ENCODE measurements around the gene SH3RF3. TPM values are rescaled to one million over a fixed set of nuclear protein-coding genes. Genes with fewer than 3 reads are reported as not detected.

Gene SH3RF3
- total RNA-seq, 4 donors from 2014 or later = 2.4 to 5.5 (median 2.9) TPM

DNA sequence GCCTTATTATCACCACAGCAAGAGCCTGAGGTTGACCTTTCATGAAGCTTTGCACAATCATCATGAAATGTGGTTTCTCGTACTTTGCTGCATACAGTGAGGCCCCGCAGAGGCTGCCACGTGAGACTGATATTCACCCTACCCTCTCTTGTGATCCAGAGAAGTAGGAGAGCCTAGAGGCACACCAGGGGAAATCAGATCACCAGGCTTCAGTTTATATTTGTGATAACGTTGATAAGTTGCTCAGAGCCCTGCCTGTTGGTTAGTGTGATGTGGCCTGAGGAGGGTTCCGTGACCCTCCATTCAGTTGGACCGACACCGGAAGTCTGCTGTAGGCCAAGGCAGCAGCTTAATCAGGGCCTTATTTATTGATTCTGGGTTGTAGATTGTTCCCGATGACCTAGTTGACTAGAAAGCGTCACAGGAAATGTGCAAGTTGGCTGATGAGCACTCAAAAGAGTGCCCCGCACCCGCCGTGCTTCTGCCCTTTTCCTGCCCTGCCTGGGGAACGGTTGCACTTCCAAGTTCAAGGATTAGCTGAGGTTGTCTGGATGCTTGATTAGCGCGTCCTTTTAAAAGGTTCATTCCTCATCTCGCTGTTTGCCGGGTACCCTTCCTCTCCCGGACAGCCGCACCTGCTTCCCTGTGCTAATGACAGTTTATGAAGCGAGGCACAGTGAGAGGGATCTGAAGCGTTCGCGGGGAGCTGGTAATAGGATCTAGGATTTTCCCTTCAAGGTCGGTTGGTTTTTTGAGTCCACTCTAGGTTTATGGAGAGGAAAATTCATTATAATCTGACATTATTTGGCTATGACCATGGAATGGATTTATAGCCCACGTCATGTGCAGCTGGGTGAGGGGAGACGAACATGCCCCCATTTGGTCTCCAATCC is 146.4 kb downstream of the SH3RF3 start:
- Histone ChIP-seq H3K4me3 (no peak overlapping the region), H3K4me1 (peaks cover 11 to 27% (median 15%) of the 10 kb centered on the region in 3 donors), H3K27me3 (no peaks in the 10 kb centered on the region), H3K36me3 (no peaks in the 10 kb centered on the region), H3K9me3 (no peaks in the 10 kb centered on the region), H3K27ac (peak overlapping the region in 1 of 4 donors; percentile 1)
- TF ChIP-seq, protein P1, sequence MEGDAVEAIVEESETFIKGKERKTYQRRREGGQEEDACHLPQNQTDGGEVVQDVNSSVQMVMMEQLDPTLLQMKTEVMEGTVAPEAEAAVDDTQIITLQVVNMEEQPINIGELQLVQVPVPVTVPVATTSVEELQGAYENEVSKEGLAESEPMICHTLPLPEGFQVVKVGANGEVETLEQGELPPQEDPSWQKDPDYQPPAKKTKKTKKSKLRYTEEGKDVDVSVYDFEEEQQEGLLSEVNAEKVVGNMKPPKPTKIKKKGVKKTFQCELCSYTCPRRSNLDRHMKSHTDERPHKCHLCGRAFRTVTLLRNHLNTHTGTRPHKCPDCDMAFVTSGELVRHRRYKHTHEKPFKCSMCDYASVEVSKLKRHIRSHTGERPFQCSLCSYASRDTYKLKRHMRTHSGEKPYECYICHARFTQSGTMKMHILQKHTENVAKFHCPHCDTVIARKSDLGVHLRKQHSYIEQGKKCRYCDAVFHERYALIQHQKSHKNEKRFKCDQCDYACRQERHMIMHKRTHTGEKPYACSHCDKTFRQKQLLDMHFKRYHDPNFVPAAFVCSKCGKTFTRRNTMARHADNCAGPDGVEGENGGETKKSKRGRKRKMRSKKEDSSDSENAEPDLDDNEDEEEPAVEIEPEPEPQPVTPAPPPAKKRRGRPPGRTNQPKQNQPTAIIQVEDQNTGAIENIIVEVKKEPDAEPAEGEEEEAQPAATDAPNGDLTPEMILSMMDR (IDR thresholded peaks at IDR 0.05) = no peak
- TF ChIP-seq POLR2A (IDR thresholded peaks at IDR 0.05) = no peak
- intact Hi-C loops (cut with DNase I) = no loop called here
- 80 to 87% methylated on average over 23 to 26 of the region's 26 CpGs for WGBS, 2 donors
- DNase-seq = no peak

DNA sequence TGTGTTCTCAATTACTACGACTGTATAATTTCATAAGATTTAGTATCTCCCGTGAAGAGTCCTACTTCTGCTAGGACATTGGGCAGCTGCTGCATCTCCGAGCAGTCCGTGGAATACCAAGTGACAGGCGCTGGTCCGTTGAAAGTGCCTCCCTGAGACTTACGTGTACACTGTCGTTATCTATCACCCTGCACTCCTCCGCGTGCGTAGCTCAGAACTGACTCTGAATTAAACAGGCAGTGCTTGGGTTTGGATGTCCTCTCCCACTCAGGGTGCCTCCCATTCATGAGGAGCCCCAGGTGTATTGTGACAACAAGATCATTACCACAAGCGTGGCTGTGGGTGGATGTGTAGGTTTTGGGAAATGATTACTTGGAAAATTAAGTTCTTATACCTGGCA is 148.4 kb downstream of the SH3RF3 start:
- no peaks in the 10 kb centered on the region for H3K36me3 ChIP-seq
- 82 to 88% methylated on average over 12 of the region's 12 CpGs for WGBS, 2 donors
- H3K9me3 ChIP-seq = no peaks in the 10 kb centered on the region
- H3K27ac ChIP-seq = no peak overlapping the region
- intact Hi-C loops (cut with DNase I) = no loop called here
- no peak overlapping the region for H3K4me3 ChIP-seq
- DNase-seq = no peak
- no peaks in the 10 kb centered on the region for H3K27me3 ChIP-seq
- TF ChIP-seq POLR2A (IDR thresholded peaks at IDR 0.05) = no peak
- TF ChIP-seq, protein P1 (IDR thresholded peaks at IDR 0.05) = no peak
- peaks cover 0 to 15% (median 3%) of the 10 kb centered on the region in 3 donors for H3K4me1 ChIP-seq

DNA sequence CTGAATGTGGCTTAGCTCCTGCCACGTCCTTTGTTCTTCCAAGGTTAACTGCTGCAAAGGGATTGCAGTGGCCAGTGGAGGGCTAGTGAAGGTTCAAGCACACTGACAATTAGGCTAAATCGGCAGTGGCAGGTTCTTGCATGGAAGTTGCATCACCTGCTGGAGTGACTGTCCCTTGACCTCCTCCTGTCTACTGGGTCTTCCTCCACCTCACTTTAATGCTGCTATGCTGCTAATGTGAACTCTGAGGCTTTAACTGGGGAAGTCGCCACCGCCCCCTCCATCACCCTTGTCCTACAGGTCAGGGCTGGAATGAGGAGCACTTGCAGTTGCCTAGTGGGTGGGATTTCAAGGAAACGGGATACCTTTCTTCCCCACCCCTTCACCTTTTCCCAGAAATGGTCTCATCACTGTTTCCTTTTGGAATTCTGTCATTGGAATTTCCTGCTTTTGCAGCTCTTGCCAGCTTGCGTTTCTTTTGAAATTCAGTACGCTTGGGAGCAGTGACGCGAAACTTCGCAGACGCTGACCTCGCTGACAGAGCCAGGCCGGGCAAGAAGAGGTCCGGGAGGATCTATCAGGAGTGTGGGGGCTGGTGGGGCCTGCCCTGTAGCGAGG is 150.3 kb downstream of the SH3RF3 start:
- H3K36me3 ChIP-seq = no peaks in the 10 kb centered on the region
- H3K27me3 ChIP-seq = no peaks in the 10 kb centered on the region
- H3K4me1 ChIP-seq = peaks cover 2 to 26% (median 10%) of the 10 kb centered on the region in 3 donors
- WGBS, 2 donors = 73 to 76% methylated on average over 7 to 14 of the region's 15 CpGs
- DNase-seq = no peak
- H3K4me3 ChIP-seq = no peak overlapping the region
- intact Hi-C loops (cut with DNase I) = no loop called here
- no peak overlapping the region for H3K27ac ChIP-seq
- H3K9me3 ChIP-seq = no peaks in the 10 kb centered on the region
- TF ChIP-seq, protein P1 (IDR thresholded peaks at IDR 0.05) = no peak
- TF ChIP-seq POLR2A (IDR thresholded peaks at IDR 0.05) = no peak

DNA sequence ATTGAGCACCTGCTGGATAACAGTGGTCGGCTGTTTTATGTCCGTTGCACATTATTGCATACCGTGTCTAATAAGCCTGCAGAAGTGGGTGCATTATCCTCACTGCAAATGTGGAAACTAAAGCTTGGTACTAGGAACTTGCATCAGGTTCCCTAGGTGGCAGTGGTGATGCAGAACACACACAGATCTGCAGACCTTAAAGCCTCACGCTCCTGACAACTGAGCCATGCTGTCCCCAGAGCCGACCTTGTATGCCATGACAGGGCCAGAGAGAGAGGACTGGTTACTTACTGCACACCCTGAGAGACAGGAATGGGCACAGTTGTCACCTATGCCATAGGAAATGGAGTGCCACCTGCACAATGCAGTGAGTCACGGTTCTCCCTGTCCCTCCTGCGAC is 151.8 kb downstream of the SH3RF3 start:
- WGBS, 2 donors = 92 to 100% methylated on average over 3 to 5 of the region's 7 CpGs
- intact Hi-C loops (cut with DNase I) = no loop called here
- H3K27ac ChIP-seq = no peak overlapping the region
- no peaks in the 10 kb centered on the region for H3K9me3 ChIP-seq
- DNase-seq = no peak
- no peaks in the 10 kb centered on the region for H3K27me3 ChIP-seq
- H3K4me1 ChIP-seq = peaks cover 16 to 41% (median 24%) of the 10 kb centered on the region in 3 donors
- H3K36me3 ChIP-seq = no peaks in the 10 kb centered on the region
- no peak for TF ChIP-seq POLR2A (IDR thresholded peaks at IDR 0.05)
- TF ChIP-seq, protein P1 (IDR thresholded peaks at IDR 0.05) = peak in 1 of 6 experiments; percentile 3
- H3K4me3 ChIP-seq = no peak overlapping the region

DNA sequence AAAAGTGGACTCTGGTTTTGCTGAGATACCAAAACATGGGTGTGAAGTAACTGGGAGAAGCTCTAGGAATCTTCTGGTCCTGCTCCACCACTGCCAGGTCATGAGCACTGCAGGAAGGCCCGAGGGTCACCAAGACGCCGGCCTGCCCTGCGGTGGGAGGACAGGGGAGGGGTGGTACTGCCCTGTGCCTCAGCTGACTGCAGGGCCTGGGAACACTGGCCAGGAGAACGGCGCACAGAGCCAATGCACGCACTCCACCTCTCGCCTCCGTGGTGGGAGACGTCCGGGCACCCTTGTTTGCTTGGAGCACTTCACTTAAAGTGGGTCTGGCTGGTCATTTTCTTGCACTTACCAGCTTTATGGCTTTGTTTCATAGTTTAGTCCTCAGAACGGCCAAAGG is 153.4 kb downstream of the SH3RF3 start:
- DNase-seq = no peak
- H3K4me3 ChIP-seq = no peak overlapping the region
- no peaks in the 10 kb centered on the region for H3K27me3 ChIP-seq
- 98% methylated on average over 7 to 11 of the region's 12 CpGs for WGBS, 2 donors
- H3K27ac ChIP-seq = no peak overlapping the region
- intact Hi-C loops (cut with DNase I) = no loop called here
- no peak for TF ChIP-seq POLR2A (IDR thresholded peaks at IDR 0.05)
- TF ChIP-seq, protein P1 (IDR thresholded peaks at IDR 0.05) = no peak
- peaks cover 16 to 46% (median 26%) of the 10 kb centered on the region in 3 donors for H3K4me1 ChIP-seq
- no peaks in the 10 kb centered on the region for H3K9me3 ChIP-seq
- no peaks in the 10 kb centered on the region for H3K36me3 ChIP-seq
